ENCODE results near the gene P3H4.

P3H4 gene

GRCh38 chr17:41824086-41824485, 12.3 kb upstream of the P3H4 start:
- in situ Hi-C loops (cut with HindIII; ENCODE audit: low sequenced_read_pairs) = no loop called here
- no peak for DNase-seq (ENCODE audit: low read depth)
- no peak overlapping the region for H3K4me3 ChIP-seq (ENCODE audit: low read depth, low read length)
- TF ChIP-seq CTCF (IDR thresholded peaks at IDR 0.05; ENCODE audit: low read depth, low read length, missing control alignments) = no peak

DNA sequence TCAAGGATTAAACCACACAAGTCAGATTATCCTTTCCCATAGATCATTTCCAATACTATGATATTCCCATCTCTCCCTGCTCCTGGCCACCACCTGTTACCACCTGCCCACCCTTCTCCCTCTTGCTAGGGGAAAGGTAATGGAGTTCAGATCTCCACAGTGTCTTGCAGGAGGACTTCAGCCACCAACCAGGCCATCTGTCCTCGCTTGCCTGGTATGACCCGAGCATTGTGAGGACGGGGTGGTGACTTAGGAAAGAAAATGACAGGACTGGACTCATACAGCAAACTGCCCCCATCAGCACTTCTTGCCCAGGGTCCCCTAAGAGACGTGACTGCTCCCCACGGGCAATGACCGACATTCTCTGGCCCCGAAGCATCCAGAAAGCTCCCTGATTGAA, 11.8 kb upstream of the P3H4 start:
- no peak for TF ChIP-seq CTCF (IDR thresholded peaks at IDR 0.05; ENCODE audit: low read depth, low read length, missing control alignments)
- DNase-seq (ENCODE audit: low read depth) = no peak
- no peak overlapping the region for H3K4me3 ChIP-seq (ENCODE audit: low read depth, low read length)
- in situ Hi-C loops (cut with HindIII; ENCODE audit: low sequenced_read_pairs) = no loop called here

GRCh38 chr17:41823141-41823524, 11.4 kb upstream of the P3H4 start:
- in situ Hi-C loops (cut with HindIII; ENCODE audit: low sequenced_read_pairs) = no loop called here
- no peak overlapping the region for H3K4me3 ChIP-seq (ENCODE audit: low read depth, low read length)
- TF ChIP-seq CTCF (IDR thresholded peaks at IDR 0.05; ENCODE audit: low read depth, low read length, missing control alignments) = no peak
- DNase-seq (ENCODE audit: low read depth) = no peak

- TF ChIP-seq CTCF (IDR thresholded peaks at IDR 0.05; ENCODE audit: low read depth, low read length, missing control alignments) = no peak
- in situ Hi-C loops (cut with HindIII; ENCODE audit: low sequenced_read_pairs) = no loop called here
- no peak for DNase-seq (ENCODE audit: low read depth)
- no peak overlapping the region for H3K4me3 ChIP-seq (ENCODE audit: low read depth, low read length)
Measured at GRCh38 chr17:41822216-41823140, 10.7 kb upstream of the P3H4 start.

DNA sequence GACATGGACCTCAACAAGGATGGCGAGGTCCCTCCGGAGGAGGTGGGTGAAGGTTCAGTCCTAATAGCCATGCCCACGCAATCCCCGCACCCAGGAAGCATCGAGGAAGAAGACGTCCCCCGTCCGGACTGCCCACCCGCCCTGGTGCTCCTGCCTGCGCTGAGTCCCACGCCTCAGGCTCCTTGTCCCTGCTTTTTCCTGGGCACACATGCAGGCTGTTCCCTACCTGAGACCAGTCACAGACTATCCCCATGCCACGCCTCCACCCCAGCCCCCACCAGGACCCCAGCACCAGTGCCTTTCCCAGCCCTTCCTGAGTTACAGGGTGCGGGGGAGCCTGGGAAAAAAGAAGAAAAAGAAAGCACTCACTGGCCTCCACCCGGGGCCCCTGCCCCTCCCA, 10.0 kb upstream of the P3H4 start:
- H3K4me3 ChIP-seq (ENCODE audit: low read depth, low read length) = no peak overlapping the region
- no peak for DNase-seq (ENCODE audit: low read depth)
- no peak for TF ChIP-seq CTCF (IDR thresholded peaks at IDR 0.05; ENCODE audit: low read depth, low read length, missing control alignments)
- in situ Hi-C loops (cut with HindIII; ENCODE audit: low sequenced_read_pairs) = no loop called here

GRCh38 chr17:41818024-41818423, 6.3 kb upstream of the P3H4 start:
- no peak for TF ChIP-seq CTCF (IDR thresholded peaks at IDR 0.05; ENCODE audit: low read depth, low read length, missing control alignments)
- DNase-seq (ENCODE audit: low read depth) = no peak
- H3K4me3 ChIP-seq (ENCODE audit: low read depth, low read length) = no peak overlapping the region
- in situ Hi-C loops (cut with HindIII; ENCODE audit: low sequenced_read_pairs) = no loop called here
